ENCODE results near the gene EME2. TPM values are rescaled to one million over a fixed set of nuclear protein-coding genes. Genes with fewer than 3 reads are reported as not detected.

Gene EME2
- total RNA-seq, 1 experiment from 2014 or later, result 19.5 TPM

DNA sequence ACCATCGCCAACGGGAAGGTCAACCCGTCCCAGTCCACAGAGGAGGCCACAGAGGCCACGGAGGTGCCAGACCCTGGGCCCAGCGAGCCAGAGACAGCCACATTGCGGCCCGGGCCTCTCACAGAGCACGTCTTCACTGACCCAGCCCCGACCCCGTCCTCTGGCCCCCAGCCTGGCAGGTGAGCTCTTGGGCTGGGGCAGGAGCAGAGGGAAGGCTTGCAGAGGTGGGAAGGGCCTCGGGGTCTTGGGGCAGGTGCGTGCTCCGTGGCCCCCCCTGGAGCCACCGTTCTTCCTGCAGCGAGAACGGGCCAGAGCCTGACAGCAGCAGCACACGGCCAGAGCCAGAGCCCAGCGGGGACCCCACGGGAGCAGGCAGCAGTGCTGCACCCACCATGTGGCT lies 6.4 kb upstream of the EME2 start:
- H3K4me1 ChIP-seq (ENCODE audit: insufficient read depth, low read length, poor library complexity, severe bottlenecking), result peaks cover 4% of the 10 kb centered on the region
- no peaks in the 10 kb centered on the region for H3K27me3 ChIP-seq (replicated peaks; ENCODE audit: insufficient read depth, low read depth, low read length, poor library complexity)
- no TSS peak for BruUV-seq (replicated peaks)
- H3K4me3 ChIP-seq (ENCODE audit: low read depth, low read length, poor library complexity, severe bottlenecking), result no peak overlapping the region
- intact Hi-C loops (cut with micrococcal nuclease; ENCODE audit: unreplicated experiment), result no loop called here
- no peak for DNase-seq (ENCODE audit: low spot score)
- peaks cover 20% of the 10 kb centered on the region for H3K36me3 ChIP-seq (ENCODE audit: insufficient read depth, low read length, poor library complexity, severe bottlenecking)
- no peaks in the 10 kb centered on the region for H3K9me3 ChIP-seq (ENCODE audit: low read depth, low read length, poor library complexity, severe bottlenecking)
- ChIA-PET POLR2A (ENCODE audit: low non-redundant PET) (no interaction called here), CTCF (no interaction called here)
- no peak for TF ChIP-seq EZH2 (IDR thresholded peaks at IDR 0.05; ENCODE audit: borderline replicate concordance, low read depth, low read length, poor library complexity, severe bottlenecking)
- TF ChIP-seq, protein P1, sequence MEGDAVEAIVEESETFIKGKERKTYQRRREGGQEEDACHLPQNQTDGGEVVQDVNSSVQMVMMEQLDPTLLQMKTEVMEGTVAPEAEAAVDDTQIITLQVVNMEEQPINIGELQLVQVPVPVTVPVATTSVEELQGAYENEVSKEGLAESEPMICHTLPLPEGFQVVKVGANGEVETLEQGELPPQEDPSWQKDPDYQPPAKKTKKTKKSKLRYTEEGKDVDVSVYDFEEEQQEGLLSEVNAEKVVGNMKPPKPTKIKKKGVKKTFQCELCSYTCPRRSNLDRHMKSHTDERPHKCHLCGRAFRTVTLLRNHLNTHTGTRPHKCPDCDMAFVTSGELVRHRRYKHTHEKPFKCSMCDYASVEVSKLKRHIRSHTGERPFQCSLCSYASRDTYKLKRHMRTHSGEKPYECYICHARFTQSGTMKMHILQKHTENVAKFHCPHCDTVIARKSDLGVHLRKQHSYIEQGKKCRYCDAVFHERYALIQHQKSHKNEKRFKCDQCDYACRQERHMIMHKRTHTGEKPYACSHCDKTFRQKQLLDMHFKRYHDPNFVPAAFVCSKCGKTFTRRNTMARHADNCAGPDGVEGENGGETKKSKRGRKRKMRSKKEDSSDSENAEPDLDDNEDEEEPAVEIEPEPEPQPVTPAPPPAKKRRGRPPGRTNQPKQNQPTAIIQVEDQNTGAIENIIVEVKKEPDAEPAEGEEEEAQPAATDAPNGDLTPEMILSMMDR (conservative IDR thresholded peaks at IDR 0.05; ENCODE audit: low read depth, low read length), result no peak
- H3K27ac ChIP-seq (ENCODE audit: low read depth, low read length, poor library complexity, severe bottlenecking), result no peak overlapping the region

DNA sequence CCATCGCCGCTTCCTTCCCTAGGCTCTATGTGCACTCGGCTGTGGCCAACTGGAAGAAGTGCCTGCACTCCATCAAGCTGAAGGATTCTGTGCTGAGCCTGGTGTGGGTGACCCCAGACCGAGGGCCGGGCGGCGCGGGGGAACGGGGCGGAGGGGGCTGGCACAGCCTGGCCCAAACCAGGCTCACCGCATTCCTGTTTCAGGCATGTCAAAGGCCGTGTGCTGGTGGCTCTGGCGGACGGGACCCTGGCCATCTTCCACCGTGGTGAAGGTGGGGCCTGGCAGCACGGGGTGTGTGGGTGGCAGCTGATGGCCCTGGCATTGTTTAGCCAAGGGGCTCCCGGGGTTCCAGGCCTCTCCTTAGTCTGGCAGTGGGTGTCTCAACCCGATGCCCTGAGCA lies 5.9 kb upstream of the EME2 start:
- ChIA-PET CTCF (no interaction called here), POLR2A (ENCODE audit: low non-redundant PET) (no interaction called here)
- BruUV-seq (replicated peaks), result no TSS peak
- TF ChIP-seq, protein P1 (conservative IDR thresholded peaks at IDR 0.05; ENCODE audit: low read depth, low read length), result no peak
- no peak for TF ChIP-seq EZH2 (IDR thresholded peaks at IDR 0.05; ENCODE audit: borderline replicate concordance, low read depth, low read length, poor library complexity, severe bottlenecking)
- H3K27me3 ChIP-seq (replicated peaks; ENCODE audit: insufficient read depth, low read depth, low read length, poor library complexity), result no peaks in the 10 kb centered on the region
- no peak for DNase-seq (ENCODE audit: low spot score)
- no peaks in the 10 kb centered on the region for H3K9me3 ChIP-seq (ENCODE audit: low read depth, low read length, poor library complexity, severe bottlenecking)
- H3K27ac ChIP-seq (ENCODE audit: low read depth, low read length, poor library complexity, severe bottlenecking), result no peak overlapping the region
- peaks cover 4% of the 10 kb centered on the region for H3K4me1 ChIP-seq (ENCODE audit: insufficient read depth, low read length, poor library complexity, severe bottlenecking)
- no peak overlapping the region for H3K4me3 ChIP-seq (ENCODE audit: low read depth, low read length, poor library complexity, severe bottlenecking)
- H3K36me3 ChIP-seq (ENCODE audit: insufficient read depth, low read length, poor library complexity, severe bottlenecking), result peaks cover 20% of the 10 kb centered on the region
- intact Hi-C loops (cut with micrococcal nuclease; ENCODE audit: unreplicated experiment), result no loop called here

DNA sequence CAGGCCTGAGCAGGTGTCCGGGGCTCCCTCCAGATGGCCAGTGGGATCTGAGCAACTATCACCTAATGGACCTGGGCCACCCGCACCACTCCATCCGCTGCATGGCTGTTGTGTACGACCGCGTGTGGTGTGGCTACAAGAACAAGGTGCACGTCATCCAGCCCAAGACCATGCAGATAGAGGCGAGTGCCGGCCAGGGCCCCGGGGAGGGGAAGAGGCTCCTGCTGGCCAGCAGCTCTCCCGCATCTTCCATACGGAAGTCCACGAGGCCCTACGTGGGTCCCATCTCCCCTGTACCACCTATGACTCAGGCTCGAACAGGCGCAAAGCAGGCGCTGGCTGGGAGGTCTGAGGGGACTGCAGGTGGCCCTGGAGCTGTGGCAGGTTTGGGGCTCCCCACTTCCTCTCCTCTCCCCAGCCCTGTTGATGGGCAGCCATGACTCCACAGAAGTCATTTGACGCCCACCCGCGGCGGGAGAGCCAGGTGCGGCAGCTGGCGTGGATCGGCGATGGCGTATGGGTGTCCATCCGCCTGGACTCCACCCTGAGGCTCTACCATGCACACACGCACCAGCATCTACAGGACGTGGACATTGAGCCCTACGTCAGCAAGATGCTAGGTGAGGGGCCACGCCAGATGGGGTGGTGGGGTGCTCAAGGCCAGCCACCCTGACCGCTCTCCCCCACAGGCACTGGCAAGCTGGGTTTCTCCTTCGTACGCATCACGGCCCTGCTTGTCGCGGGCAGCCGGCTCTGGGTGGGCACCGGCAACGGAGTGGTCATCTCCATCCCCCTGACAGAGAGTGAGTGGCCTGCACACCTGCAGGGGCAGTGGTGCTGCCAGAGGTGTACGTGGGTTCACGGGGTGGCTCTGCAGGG lies 5.3 kb upstream of the EME2 start:
- ChIA-PET CTCF (no interaction called here), POLR2A (ENCODE audit: low non-redundant PET) (no interaction called here)
- Histone ChIP-seq H3K4me1 (ENCODE audit: insufficient read depth, low read length, poor library complexity, severe bottlenecking) (peaks cover 4% of the 10 kb centered on the region), H3K4me3 (ENCODE audit: low read depth, low read length, poor library complexity, severe bottlenecking) (no peak overlapping the region), H3K27ac (ENCODE audit: low read depth, low read length, poor library complexity, severe bottlenecking) (no peak overlapping the region), H3K27me3 (replicated peaks; ENCODE audit: insufficient read depth, low read depth, low read length, poor library complexity) (no peaks in the 10 kb centered on the region), H3K36me3 (ENCODE audit: insufficient read depth, low read length, poor library complexity, severe bottlenecking) (peaks cover 20% of the 10 kb centered on the region), H3K9me3 (ENCODE audit: low read depth, low read length, poor library complexity, severe bottlenecking) (no peaks in the 10 kb centered on the region)
- DNase-seq (ENCODE audit: low spot score), result no peak
- no TSS peak for BruUV-seq (replicated peaks)
- no peak for TF ChIP-seq EZH2 (IDR thresholded peaks at IDR 0.05; ENCODE audit: borderline replicate concordance, low read depth, low read length, poor library complexity, severe bottlenecking)
- TF ChIP-seq, protein P1 (conservative IDR thresholded peaks at IDR 0.05; ENCODE audit: low read depth, low read length), result no peak
- intact Hi-C loops (cut with micrococcal nuclease; ENCODE audit: unreplicated experiment), result no loop called here

All from A673 (cell line).